Vagina (tissue), 2 donors: ENCODE measurements around the gene IGFBP1.
A peak's percentile ranks its signal among the peaks of the same experiment; 100 is the strongest.

ENCODE experiments used
- CTCF ChIP-seq, 3 experiments: fragments of 450-650 bp in 2 of 3; fragments of 200-600 bp in 1 of 3; sonication (generic) in 1 of 3; IDR thresholded peaks; one replicate each; pipeline ENCODE4 v1.5.1; 2017 to 2019; ENCODE audit warnings: antibody characterized with exemption in 3 of 3, mild to moderate bottlenecking in 2 of 3, moderate library complexity in 2 of 3
- POLR2A ChIP-seq, 2 donors: fragments of 450-650 bp; IDR thresholded peaks; one replicate each; pipeline ENCODE4 v1.6.1; 2017; ENCODE audit warnings: antibody characterized with exemption in 2 of 2, mild to moderate bottlenecking in 2 of 2, moderate library complexity in 2 of 2
- POLR2AphosphoS5 ChIP-seq, 2 donors: sonication (generic); formaldehyde crosslinking; IDR thresholded peaks; one replicate each; pipeline ENCODE4 v1.9.0; 2017; ENCODE audit warnings: antibody characterized with exemption in 2 of 2, mild to moderate bottlenecking in 2 of 2, low read depth in 1 of 2; ENCODE audit not compliant: insufficient read depth in 1 of 2

- TF ChIP-seq CTCF (IDR thresholded peaks at IDR 0.05) (peak; percentile 12 to 88 (median 72)), POLR2A (IDR thresholded peaks at IDR 0.05) (no peak), POLR2AphosphoS5 (IDR thresholded peaks at IDR 0.05; ENCODE audit: insufficient read depth in 1 of 2, low read depth in 1 of 2) (no peak)
Measured at GRCh38 chr7:45921699-45922519, 33.6 kb downstream of the IGFBP1 start.
